ENCODE results near the gene LCA5L. TPM values are rescaled to one million over a fixed set of nuclear protein-coding genes. Genes with fewer than 3 reads are reported as not detected.
A peak's percentile ranks its signal among the peaks of the same experiment; 100 is the strongest.
"Not testable (repeated sequence)": the region's sequence is repeated elsewhere in the genome, so short reads cannot be mapped to it uniquely, and the experiment has no call there.

Gene LCA5L
- total RNA-seq, 1 donor from 2014 or later, result 2.2 TPM

DNA sequence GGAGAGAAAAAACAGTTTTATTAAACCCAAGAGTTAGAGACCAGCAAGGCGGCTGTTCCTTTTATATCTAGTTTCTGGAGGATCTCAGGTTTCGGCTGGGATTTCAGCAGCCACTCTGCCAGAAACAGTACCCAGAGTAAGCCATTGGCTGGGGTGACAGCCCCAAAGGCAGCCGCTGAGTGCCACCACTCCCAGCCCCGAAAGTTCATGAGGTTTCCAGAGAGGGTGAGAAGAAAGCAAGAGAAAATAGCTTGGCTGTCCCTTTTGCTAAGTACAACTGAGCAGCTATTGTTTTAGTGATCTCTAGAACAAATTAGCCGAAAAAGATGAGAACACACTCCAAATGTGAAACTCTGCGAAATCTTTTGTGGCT, 7.4 kb upstream of the LCA5L start:
- intact Hi-C loops (cut with DNase I), result no loop called here
- no peak for DNase-seq (ENCODE audit: low spot score)
- peak; percentile 38 for ATAC-seq

DNA sequence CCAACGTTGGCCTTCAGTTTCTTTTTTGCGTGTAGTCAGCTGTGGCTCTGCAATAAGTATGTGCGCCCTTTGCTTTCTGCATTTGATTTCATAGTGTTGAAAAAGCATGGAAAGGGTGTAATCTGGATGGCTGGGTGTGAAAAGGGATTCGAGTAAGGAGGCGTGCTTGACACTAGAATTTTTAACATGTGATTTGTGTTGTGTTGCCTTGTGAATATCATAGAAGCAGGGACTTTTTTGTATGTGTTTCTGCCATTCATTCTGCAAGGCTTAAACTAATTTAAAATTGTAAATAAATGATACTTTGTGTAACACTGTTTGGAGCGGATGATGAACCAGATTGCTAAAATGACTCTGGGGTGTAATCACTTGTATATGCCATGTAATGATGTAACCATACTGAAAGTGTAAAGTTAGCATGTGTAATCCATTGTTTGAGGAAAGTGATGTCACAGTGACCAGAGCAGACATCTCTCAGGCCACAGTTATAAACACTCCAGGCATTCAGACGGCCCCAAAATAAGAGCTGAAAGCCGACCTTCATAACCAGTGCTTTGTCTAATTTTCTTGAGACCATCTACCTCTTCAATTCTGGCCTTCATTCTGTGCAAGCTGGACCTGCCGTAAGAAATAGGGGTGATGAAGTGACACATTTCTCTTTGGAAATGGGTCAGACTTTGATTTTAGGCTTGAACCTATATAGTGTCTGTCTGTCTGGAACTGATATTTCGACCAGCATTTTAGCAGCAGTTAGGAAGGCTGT, 6.8 kb upstream of the LCA5L start:
- intact Hi-C loops (cut with DNase I), result no loop called here
- DNase-seq (ENCODE audit: low spot score) (no peak), ATAC-seq (peak; percentile 76)

DNA sequence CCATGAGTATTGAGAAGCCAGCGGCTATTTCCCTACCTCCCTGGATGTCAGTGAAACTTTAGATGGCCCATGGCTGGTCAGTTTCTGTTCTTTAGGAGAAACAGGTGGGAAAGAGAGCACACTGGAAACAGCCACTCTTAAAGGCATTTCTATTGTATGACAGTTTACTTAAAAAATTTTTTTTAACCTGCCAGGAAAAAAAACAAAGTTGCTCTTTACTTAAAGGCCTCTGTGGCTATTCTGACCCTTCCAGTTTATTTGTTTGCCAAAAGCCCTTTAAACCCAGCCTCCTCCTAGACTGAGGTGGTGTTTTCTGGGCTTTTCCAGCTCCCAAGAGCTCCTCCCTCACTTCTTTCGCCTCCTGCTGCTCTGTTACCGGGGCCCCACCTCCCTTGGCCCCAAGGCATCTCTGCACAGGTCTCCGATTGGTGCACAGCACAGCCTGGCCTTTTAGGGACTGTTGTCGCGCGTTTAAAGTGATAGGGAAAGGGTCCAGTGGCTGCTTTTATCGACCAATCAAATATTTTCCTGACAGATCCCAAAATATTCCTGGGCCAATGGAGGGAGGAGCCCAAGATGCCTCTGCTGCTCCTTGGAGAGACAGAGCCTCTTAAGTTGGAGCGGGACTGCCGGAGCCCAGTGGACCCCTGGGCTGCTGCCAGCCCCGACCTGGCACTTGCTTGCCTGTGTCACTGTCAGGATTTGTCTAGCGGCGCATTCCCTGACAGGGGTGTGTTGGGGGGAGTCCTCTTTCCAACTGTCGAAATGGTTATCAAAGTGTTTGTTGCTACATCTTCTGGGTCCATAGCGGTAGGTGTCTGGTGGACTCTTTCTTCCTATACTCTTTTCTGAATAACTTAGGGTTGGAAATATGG, 6.0 kb upstream of the LCA5L start, which contains the start of gene SH3BGR:
TSS of gene SH3BGR (plus strand) at position 639 of the 875 bp plus-strand sequence. CDS start at position 766, 127 bp downstream.
- intact Hi-C loops (cut with DNase I), result no loop called here
- no peak for DNase-seq (ENCODE audit: low spot score)
- ATAC-seq, result peak; percentile 87

DNA sequence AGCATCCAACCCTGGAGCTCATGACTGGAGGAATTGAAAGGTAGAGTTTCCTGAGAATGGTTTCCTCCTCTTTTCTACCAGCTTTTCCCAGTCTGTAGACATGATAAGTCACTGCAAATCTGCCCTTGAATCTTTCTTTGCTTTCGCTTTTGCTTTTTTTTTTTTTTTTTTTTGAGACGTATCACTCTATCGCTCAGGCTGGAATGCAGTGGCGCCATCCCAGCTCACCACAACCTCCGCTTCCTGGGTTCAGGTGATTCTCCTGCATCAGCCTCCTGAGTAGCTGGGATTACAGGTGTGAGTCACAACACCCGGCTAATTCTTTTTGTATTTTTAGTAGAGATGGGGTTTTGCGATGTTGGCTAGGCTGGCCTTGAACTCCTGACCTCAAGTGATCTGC, 1.7 kb upstream of the LCA5L start:
- intact Hi-C loops (cut with DNase I), result no loop called here
- DNase-seq (ENCODE audit: low spot score), result no peak

DNA sequence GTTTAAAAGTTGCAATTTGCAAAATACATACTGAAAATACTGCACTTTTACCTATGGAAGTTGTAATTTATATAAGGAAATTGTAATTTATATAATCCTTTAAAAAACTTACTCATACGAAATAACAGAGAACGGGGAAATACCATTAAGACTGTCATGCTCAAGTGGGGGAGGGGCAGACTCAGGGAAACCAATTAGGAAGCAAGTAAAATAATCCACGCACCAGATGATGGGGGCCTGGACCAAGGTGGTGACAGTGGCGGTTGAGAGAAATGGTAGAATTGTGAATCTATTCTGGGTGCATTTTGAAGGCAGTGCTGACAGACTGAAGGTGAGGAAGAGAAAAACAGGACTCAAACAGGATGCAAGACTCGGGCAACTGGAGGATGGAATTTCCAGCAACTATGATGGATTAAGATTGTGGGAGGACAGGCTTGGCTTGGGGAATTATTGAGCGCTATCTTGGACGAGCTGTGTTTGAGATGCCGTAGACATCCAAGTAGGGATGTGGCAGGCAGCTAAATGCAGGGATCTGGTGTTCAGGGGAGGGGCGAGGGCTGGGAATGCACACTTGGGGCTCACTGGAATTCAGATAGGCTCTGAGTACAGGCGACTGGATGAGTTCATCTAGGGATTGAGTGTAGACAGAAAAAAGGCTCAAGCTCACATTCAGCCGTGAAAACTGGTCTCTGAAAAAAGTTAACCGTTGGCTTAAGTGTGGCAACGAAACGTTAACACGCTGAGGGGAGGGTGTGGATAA, 977 bp downstream of the LCA5L start:
- intact Hi-C loops (cut with DNase I), result no loop called here
- peak; percentile 34 for ATAC-seq

More for the DNA sequence above, 1.7 kb upstream of the LCA5L start:
- no peak for ATAC-seq

DNA sequence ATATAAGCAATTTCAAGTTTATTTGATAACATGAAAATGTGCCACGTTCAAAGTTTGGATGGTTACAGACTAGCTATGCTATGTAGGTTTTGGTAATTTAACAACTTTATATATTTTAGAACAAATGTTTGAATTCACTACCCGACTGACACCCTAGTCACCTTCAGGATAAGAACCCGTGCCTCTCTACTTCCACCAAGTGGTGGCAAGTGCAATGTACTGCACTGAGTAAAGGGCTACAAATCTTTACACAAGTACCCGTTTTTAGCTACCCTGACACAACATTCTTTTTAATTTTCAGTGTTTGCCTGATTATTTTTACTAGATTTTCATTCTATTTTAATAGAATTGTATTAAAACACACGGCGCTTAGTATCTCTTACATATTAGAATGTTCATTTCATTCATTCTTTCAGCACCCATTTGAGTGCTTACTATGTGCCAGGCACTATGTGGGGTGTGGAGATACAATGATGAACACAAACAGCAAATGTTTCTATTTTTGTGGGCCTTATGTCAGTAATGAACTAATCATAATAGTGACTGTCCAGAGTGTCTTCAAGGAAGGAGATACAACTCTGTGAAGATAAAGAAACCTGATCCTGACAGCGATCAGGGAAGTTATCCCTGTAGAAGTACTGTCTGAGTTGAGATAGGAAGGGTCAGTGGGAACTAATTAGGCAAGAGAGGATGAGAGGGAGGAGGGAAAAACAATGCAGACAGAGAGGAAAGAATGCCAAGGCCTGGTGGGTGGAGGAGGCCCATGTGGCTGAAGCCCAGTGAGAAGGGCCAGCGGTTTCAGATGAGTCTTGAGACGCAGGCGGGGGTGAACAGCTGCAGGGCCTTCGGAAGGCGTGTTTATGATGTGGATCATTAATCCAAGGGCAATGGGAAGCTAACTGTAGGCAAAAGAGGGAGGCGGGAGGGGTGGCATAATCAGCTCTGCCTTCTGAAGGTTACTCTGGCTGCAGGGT, 3.8 kb downstream of the LCA5L start:
- no peak for ATAC-seq

More for the DNA sequence above, 977 bp downstream of the LCA5L start:
- DNase-seq (ENCODE audit: low spot score), result no peak

DNA sequence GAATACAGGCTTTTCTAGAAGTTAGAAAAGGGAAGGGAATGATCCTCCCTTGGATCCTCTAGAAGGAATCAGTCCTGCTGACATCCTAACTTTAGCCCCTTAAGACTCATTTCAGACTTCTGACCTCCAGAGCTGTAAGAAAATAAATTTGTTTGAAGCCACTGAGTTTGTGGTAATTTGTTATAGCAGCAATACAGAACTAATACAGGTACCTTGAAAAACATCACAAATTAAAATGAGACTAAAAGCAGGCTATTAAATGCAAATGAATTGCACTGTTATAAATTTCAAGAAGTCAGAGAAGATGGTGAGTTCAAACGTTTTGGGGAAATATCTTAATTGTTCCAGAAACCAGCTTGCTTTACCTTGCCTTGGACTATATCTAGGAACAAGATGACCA, 6.3 kb downstream of the LCA5L start:
- ATAC-seq (no peak), DNase-seq (ENCODE audit: low spot score) (no peak)
- intact Hi-C loops (cut with DNase I), result no loop called here

More for the DNA sequence above, 3.8 kb downstream of the LCA5L start:
- intact Hi-C loops (cut with DNase I), result no loop called here
- DNase-seq (ENCODE audit: low spot score), result no peak

DNA sequence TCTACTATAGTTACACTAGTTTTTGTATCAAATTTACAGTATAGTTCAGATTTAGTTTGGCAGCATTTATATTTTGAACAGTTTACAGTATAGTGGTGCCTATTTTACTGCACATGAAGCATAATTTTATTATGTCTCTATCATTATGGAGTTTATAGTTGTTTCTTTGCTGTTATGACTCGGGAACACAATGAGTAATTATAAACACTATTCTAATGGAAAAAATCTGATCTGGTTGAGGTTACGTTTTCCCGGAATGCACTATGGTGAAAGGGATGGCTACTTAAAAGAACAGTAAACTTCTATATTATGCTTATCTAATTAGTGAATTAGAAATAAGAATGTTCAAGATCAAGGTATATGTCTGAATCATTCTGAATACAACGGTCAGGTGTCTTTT, 10.6 kb downstream of the LCA5L start:
- no peak for DNase-seq (ENCODE audit: low spot score)
- intact Hi-C loops (cut with DNase I), result no loop called here
- no peak for ATAC-seq

DNA sequence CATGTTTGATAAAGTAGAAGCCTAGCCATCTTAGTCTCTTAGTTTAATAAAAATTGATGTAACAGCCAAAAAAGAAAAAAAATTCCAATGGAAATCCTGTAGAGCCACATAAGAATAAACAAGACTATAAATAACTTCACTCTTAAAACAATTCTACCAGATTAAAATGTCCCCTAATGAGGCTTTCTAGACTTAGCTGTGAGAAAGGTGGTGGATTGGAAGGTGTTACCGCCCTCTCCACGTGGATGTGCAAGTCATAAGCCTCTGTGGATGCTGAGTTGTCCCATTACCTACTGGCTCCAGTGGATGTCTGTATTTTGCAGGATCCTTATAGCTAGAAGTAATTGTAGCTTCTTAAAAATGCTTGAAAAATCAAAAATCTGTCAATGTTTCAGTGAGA, 14.6 kb downstream of the LCA5L start:
- intact Hi-C loops (cut with DNase I), result no loop called here
- ATAC-seq, result no peak
- no peak for DNase-seq (ENCODE audit: low spot score)

DNA sequence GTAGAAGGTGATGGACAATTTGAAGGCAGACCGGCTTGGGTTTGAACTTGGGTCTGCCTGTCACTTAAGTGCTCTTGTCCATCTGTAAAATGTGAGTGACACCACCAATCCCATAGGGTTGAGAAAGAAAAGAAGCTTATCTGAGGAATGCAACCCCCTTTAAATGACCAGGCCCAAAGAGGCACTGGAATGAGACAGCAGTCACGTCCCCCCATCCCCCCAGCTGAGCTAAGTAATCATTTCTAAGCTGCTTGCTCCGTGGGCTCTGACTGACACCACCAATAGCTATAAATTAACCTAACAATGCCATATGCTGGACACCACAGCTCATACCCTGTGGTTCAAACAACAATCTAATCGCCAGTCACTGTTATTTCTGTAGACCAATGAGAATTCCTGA, 15.1 kb downstream of the LCA5L start:
- no peak for ATAC-seq
- intact Hi-C loops (cut with DNase I), result no loop called here
- DNase-seq (ENCODE audit: low spot score), result no peak

DNA sequence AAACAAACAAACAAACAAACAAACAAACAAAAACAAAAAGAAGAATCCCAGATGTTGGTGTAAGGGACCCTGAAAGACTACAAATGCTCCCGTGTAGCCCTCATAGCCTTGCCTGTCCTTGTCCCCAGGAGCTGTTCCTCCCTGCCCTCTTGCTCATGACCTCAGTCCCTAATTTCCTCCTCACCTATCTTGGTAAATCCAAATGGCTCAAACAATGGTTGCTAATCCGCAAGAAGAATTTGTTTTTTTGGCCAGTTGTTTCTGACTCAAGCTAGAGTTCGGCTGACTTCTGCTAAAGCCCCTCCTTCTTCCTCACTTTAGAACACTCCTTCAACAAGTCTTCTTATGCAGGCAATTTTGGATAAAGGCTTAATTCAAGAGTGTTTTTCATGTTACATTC, 15.6 kb downstream of the LCA5L start:
- intact Hi-C loops (cut with DNase I), result no loop called here
- no peak for DNase-seq (ENCODE audit: low spot score)

DNA sequence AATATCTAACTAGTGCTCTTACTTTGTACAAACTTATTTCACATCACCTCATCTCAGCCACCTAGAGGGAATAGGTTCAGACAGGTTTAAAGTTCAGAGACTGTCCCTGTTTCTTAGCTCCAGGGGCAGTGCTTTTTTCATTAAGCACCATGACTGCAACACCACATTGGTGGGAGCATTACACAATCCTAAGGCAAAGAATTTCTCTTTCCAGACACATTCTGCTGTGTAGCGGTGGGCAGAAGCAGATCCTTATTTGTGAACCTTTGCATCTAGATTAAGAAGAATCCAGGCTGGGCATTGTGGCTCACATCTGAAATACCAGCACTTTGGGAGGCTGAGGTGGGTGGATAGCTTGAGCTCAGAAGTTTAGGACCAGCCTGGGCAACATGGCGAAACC, 16.1 kb downstream of the LCA5L start:
- intact Hi-C loops (cut with DNase I), result no loop called here
- ATAC-seq (no peak), DNase-seq (ENCODE audit: low spot score) (no peak)

More for the DNA sequence above, 15.6 kb downstream of the LCA5L start:
- ATAC-seq, result no peak

DNA sequence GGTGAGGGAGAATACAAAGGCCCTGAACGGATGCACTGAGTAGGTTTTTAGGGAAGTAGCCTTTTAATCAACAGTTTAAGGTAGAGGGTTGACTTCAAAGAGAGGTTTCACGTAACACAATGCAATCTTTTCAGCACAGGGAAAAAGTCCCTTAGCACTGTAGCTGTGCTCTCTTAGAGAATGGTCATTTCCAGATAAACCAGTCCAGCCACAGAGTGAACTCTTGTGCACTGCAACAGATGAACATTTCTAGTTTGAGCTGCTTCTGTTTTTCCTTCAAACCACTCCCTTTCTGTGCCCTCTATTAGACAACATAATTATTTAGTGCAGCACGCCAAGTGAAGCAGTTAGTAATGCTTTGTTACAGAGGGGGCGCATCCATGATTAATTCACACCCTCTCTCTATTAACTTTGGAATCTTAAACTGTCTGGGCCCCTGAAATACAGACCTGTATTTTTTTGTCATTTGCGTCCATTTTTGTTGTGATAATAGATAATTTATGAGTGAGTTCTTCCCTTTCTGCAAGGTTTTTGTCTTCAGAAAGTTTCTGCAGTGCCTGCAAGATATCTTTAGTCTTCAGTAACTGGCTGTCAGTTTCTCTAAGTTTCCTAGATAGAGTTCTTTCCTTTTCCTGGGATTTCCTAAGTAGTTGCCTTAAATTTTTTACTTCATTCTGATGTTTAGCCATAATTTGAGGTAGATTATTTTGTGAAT, 22.9 kb downstream of the LCA5L start:
- ATAC-seq (peak; percentile 24), DNase-seq (ENCODE audit: low spot score) (no peak)
- intact Hi-C loops (cut with DNase I), result no loop called here

DNA sequence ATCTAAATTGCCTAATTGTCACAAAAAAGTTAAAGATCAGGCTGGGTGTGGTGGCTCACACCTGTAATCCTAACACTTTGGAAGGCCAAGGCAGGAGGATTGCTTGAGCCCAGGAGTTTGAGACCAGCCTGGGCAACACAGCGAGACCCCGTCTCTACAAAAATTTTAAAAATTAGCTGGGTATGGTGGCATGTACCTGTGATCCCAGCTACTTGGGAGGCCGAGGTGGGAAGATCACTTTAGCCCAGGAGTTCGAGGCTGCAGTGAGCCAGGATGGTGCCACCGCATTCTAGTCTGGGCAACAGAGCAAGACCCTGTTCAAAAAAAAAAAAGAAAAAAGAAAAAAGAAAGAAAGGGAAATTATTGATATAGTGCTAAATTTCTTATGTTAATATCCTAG, 26.4 kb downstream of the LCA5L start:
- DNase-seq (ENCODE audit: low spot score); ATAC-seq; intact Hi-C loops (cut with DNase I): not testable (repeated sequence)

DNA sequence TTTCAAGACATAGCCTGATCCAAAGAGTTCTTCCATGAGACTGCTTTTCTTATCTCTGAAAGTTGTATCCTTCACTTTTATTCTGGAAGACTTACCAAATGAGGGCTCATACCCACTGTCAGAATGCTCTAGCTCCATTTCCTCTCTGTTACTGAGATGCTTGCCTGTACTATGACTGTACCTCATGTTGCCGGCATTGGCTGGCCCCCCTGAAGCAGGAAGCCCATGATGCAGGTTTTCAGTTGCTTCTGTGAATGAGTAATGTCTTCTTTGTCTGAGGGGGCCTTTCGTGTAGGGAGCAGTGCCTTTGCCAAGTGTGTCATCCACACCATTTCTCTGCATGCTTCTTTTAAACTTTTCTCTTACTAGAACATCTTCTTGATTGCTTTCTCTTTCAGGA, 39.5 kb downstream of the LCA5L start:
- intact Hi-C loops (cut with DNase I), result no loop called here
- DNase-seq (ENCODE audit: low spot score), result no peak
- no peak for ATAC-seq

DNA sequence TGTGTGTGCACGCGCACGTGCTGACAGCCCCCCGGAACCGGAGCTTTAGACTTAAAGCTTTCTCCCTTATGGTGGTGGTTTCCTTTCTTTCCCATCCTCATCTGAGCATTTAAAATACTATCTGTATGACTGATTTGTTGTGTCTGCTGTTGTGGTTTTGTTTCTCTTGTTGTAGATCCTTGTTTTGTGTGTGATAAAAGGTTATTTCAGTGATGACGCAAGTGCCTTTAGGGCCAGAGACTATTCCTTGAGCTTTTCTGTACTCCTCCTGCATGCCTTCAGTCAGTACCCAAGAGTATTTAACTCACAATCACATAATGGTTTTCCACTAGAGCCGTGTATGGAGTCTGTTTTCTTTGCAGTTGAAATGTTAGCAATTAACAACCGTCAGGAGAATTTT, 45.4 kb downstream of the LCA5L start:
- ATAC-seq (no peak), DNase-seq (ENCODE audit: low spot score) (no peak)
- intact Hi-C loops (cut with DNase I), result no loop called here

DNA sequence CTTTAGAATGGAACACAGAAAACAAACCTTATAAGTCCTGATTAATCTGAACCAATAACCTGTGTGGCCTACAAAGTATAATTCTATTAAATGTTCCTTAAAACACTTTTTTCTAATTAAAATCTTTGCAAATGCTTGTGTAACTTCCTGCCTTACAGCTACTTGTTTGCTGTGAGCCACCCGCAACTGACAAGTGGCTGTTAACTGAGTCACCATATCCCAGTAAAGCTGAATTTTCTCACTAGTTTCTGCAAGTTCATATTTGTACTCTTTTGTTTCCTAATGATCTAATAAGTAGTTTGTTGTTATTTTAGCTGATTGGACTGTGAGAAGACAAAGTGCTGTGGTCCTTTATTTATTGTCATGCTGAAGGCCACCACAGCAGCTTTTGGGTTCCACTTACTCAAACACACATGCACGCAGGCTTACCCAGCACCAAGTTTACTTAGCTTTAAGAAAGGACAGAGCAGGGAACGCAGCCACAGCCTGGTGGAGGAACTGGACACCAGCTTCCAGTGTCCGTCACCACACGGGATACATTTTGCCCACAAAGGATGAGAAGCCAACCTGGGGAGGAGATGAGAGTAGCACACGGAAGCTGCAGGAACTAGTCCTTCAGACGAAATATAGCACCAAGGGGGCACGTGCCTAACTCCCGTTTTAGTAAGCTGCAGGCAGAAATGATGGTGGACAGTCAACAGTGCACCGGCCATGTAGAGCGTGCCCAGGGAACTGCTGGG, 47.8 kb downstream of the LCA5L start:
- intact Hi-C loops (cut with DNase I), result loop anchor here (1.0 kb wide), 1 partner anchor 29 kb away; no protein-coding TSS in a partner anchor
- DNase-seq (ENCODE audit: low spot score), result no peak
- ATAC-seq, result no peak
